ENCODE data around the gene PHEX.

DNA sequence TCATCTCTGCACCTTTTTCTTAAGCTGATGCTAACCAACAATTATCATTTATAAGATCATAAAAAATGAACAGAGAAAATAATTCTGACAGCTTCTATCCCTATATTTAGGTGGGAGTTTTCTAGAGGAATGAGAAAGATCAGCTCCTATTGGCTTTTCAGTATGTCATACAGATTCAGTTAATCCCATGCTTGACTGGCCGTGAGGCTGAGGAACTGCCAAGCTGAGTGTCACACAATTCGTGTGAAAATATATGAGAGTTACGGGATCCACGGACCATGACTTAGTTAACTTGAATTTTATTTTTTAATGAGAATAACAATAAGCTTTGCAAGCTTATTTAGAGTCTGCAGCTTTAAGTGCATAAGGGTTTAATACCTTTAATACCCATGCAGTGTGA lies 37.5 kb downstream of the PHEX start:
- TF ChIP-seq PATZ1 (CRISPR knock-in tag; IDR thresholded peaks at IDR 0.05; ENCODE audit: borderline replicate concordance) (no peak), ZFP3 (CRISPR knock-in tag; IDR thresholded peaks at IDR 0.05) (no peak), SNAI2 (CRISPR knock-in tag; IDR thresholded peaks at IDR 0.05) (no peak), TOX (CRISPR knock-in tag; IDR thresholded peaks at IDR 0.05; ENCODE audit: borderline replicate concordance) (no peak), GLIS3 (CRISPR knock-in tag; IDR thresholded peaks at IDR 0.05) (no peak), POU6F1 (CRISPR knock-in tag; IDR thresholded peaks at IDR 0.05; ENCODE audit: borderline replicate concordance, low read depth) (no peak), ZFP30 (CRISPR knock-in tag; IDR thresholded peaks at IDR 0.05) (no peak), OSR1 (CRISPR knock-in tag; IDR thresholded peaks at IDR 0.05) (no peak), ZNF8 (CRISPR knock-in tag; IDR thresholded peaks at IDR 0.05) (no peak), ZNF565 (CRISPR knock-in tag; conservative IDR thresholded peaks at IDR 0.05; ENCODE audit: low read depth) (no peak), TSHZ2 (CRISPR knock-in tag; IDR thresholded peaks at IDR 0.05) (no peak), ARNTL (CRISPR knock-in tag; IDR thresholded peaks at IDR 0.05; ENCODE audit: borderline replicate concordance, low read depth) (no peak)
- TF ChIP-seq, protein P1, sequence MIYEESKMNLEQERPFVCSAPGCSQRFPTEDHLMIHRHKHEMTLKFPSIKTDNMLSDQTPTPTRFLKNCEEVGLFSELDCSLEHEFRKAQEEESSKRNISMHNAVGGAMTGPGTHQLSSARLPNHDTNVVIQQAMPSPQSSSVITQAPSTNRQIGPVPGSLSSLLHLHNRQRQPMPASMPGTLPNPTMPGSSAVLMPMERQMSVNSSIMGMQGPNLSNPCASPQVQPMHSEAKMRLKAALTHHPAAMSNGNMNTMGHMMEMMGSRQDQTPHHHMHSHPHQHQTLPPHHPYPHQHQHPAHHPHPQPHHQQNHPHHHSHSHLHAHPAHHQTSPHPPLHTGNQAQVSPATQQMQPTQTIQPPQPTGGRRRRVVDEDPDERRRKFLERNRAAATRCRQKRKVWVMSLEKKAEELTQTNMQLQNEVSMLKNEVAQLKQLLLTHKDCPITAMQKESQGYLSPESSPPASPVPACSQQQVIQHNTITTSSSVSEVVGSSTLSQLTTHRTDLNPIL (CRISPR knock-in tag; IDR thresholded peaks at IDR 0.05; ENCODE audit: low read depth), result no peak
- TF ChIP-seq, protein P2, sequence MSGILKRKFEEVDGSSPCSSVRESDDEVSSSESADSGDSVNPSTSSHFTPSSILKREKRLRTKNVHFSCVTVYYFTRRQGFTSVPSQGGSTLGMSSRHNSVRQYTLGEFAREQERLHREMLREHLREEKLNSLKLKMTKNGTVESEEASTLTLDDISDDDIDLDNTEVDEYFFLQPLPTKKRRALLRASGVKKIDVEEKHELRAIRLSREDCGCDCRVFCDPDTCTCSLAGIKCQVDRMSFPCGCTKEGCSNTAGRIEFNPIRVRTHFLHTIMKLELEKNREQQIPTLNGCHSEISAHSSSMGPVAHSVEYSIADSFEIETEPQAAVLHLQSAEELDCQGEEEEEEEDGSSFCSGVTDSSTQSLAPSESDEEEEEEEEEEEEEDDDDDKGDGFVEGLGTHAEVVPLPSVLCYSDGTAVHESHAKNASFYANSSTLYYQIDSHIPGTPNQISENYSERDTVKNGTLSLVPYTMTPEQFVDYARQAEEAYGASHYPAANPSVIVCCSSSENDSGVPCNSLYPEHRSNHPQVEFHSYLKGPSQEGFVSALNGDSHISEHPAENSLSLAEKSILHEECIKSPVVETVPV (CRISPR knock-in tag; IDR thresholded peaks at IDR 0.05), result no peak
